ENCODE results near the gene CPA1.
"Not testable (repeated sequence)": the region's sequence is repeated elsewhere in the genome, so short reads cannot be mapped to it uniquely, and the experiment has no call there.

Gene CPA1

GRCh38 chr7:130372402-130373165 lies 7.7 kb upstream of the CPA1 start:
- DNase-seq (ENCODE audit: low read depth) = no peak

GRCh38 chr7:130374507-130374906 lies 5.8 kb upstream of the CPA1 start:
- no peak for DNase-seq (ENCODE audit: low read depth)

DNA sequence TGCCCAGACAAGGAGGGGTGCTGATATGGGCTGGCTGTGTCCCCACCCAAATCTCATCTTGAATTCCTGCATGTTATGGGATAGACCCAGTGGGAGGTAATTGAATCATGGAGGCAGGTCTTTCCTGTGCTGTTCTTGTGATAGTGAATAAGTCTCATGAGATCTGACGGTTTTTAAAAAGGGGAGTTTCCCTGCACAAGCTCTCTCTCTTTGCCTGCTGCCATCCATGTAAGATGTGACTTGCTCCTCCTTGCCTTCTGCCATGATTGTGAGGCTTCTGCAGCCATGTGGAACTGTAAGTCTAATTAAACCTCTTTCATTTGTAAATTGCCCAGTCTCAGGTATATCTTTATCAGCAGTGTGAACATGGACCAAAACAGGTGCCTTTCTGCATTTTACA lies 3.8 kb upstream of the CPA1 start:
- not testable (repeated sequence) for DNase-seq (ENCODE audit: low read depth)

GRCh38 chr7:130377178-130377577 lies 3.1 kb upstream of the CPA1 start:
- DNase-seq (ENCODE audit: low read depth) = no peak

DNA sequence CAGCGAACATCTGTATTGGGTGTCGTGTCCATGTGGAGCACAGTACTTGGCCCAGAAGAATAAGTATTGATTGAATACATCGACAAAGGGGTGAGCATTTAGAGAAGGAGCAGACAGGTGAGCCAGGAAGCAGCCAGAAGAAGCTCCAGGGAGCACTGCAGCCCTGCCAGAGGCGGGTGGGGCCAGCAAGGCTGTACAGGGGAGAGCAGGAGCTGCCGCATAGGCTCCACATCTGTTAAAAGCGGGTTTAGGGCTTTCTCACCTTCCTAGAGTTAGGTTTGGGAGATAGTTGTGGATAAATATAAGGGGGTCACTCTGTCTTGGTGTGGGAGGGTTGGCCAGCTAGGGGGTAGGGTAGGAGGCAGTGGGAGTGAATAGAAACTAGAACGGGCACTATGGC lies 1.3 kb upstream of the CPA1 start:
- no peak for DNase-seq (ENCODE audit: low read depth)

DNA sequence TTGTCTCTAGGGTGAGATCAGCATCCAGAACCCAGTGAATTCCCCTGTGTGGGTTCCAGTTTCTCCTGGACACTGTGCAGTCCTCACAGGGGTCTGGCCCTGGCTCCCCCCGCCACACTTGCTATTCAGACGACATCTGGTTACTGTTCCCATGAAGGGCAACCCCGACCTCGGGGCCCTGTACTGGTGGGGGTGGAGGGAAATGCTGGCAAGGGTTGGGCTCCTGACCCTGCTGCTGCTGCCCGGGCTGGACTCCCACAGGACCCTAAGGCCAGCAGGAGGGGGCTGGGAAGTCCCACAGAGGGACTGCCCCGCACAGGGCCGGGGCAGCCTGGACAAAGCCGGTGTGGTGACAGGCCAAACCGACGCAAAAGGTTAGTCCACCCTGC lies 768 bp upstream of the CPA1 start:
- no peak for DNase-seq (ENCODE audit: low read depth)

- DNase-seq (ENCODE audit: low read depth) = no peak
These were observed 664 bp downstream of the CPA1 start for GRCh38 chr7:130380861-130381455.

GRCh38 chr7:130381468-130382312 lies 1.4 kb downstream of the CPA1 start:
- no peak for DNase-seq (ENCODE audit: low read depth)

DNA sequence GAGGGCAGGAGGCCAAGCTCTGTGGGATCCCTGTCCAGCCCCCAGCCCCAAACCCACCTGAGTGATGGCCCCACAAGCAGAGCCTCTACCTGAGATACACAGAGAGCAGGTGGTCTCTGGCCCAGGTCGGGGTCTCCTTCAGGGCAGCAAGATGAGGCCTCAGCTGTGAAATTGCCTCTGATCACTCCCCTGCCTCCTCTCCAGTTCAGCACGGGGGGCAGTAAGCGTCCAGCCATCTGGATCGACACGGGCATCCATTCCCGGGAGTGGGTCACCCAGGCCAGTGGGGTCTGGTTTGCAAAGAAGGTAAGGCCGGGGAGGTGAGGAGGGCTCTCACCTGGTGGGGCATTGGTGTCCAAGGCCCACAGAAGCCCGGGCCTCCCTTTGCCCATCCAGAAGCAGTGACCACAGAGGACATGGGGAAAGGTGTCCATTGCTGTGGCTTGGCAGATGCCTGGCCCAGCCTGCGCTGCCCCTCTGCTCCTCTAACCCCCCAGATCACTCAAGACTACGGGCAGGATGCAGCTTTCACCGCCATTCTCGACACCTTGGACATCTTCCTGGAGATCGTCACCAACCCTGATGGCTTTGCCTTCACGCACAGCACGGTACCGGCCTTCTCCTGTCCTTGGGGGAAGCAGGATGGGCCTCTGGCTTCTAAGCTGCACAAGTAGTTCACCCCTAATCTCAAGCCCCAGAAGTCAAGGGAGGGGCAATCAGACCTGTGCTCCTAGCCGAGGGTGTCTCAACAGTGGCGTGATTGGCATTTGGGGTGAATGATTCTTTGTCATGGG lies 3.1 kb downstream of the CPA1 start:
- no peak for DNase-seq (ENCODE audit: low read depth)

- no peak for DNase-seq (ENCODE audit: low read depth)
These were observed 4.1 kb downstream of the CPA1 start for GRCh38 chr7:130384371-130384801.

DNA sequence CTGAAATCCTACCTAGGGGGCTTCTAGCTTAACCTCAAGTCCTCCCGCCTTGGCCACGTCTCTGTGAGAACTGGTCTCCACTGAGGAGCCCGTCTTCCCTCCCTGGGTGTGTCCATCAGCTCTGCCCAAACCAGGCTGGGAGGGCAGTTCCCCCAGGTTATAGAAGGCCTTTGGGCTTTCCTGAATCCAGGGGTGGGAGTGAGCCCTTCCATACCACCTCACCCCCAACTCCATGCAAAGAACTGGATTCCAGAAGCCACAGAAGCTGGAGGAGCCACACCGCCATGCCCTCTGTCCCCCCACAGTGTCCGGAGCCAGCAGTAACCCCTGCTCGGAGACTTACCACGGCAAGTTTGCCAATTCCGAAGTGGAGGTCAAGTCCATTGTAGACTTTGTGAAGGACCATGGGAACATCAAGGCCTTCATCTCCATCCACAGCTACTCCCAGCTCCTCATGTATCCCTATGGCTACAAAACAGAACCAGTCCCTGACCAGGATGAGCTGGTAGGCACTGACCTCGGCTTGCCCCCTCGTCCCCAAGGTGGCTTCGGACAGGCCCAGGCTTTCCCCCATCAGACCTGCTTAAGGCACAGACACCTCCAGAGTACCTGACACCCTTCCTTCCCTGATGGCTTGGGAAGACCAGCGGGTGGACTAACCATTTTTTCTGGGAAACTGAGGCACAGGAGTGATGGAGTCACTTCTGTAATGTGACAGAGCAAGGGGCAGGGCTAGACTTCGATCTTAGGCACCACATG lies 4.7 kb downstream of the CPA1 start:
- DNase-seq (ENCODE audit: low read depth) = no peak

- DNase-seq (ENCODE audit: low read depth) = no peak
These were observed 5.3 kb downstream of the CPA1 start for GRCh38 chr7:130385600-130386066.

- DNase-seq (ENCODE audit: low read depth) = no peak
These were observed 6.6 kb downstream of the CPA1 start for GRCh38 chr7:130386876-130387275.

DNA sequence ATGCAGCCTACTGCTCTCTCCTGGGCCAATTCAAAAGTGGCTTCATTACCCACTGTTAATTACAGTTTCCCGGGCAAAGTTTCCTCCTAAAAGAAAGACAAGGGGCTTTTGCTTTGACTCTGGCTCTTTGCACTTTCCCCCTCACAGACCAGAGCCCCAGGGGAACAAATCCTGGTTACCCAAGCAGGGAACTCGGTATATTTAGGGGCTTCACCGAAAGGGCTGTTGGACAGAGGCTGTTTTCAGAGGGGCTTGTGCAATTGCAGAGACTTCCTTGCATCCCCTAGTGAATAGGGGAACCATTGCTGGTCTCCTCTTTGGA lies 7.0 kb downstream of the CPA1 start:
- DNase-seq (ENCODE audit: low read depth) = no peak

- no peak for DNase-seq (ENCODE audit: low read depth)
These were observed 7.5 kb downstream of the CPA1 start for GRCh38 chr7:130387628-130388403.

GRCh38 chr7:130388671-130389070 lies 8.4 kb downstream of the CPA1 start:
- DNase-seq (ENCODE audit: low read depth) = no peak

GRCh38 chr7:130390486-130390885 lies 10.2 kb downstream of the CPA1 start:
- DNase-seq (ENCODE audit: low read depth) = no peak

GRCh38 chr7:130393101-130393561 lies 12.8 kb downstream of the CPA1 start:
- DNase-seq (ENCODE audit: low read depth) = no peak

- no peak for DNase-seq (ENCODE audit: low read depth)
These were observed 13.6 kb downstream of the CPA1 start for GRCh38 chr7:130393841-130394411.
